ENCODE results near the gene GPR180.

The GPR180 gene

DNA sequence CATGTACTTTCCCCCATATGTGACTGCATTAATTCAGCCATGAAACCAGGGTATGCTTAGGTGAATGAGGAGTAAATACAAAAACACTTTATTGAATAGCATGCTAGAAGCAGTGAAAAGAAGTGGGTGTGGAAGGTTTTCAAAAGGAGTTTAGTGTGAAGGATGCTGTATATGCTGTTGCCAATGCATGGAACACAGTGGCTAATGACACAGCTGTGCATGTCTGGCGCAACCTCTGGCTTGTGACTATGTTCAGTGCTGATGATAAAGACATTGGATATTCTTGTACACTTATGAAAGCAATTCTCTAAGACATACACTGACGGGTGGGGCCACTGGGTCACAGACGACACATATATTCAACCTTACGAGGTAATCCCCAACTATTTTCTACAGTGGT lies 55.5 kb downstream of the GPR180 start:
- DNase-seq = no peak

DNA sequence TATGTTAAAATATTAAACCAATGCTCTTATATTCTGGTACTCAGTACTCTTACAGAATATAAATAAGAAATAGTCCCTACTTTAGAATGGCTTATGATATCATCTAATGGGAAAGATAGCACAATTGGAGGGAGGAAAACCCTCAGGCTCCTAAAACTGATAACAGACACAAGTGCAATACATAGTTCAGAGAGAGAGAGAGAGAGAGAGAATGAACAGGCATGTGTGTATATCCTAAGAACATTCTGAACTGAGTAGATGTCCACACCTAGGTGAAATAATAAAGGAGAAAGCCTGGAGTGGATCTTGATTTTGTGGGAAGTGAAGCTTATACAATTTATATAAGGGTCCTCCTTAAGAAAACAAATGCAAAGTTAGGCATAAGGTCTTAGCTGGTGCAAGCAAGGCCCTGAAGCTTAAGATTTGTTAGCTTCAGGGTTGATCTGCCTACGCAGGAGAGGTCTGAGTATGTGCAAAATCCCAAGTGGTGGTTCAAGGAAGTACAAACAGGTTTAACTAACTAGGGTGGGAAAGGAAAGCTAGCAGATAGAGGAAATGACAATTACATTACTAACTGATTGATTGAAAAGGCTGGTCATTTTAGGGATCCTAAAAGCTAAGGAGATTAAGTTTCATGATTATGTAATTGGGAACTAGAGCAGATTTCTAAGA lies 57.4 kb downstream of the GPR180 start:
- DNase-seq = no peak

DNA sequence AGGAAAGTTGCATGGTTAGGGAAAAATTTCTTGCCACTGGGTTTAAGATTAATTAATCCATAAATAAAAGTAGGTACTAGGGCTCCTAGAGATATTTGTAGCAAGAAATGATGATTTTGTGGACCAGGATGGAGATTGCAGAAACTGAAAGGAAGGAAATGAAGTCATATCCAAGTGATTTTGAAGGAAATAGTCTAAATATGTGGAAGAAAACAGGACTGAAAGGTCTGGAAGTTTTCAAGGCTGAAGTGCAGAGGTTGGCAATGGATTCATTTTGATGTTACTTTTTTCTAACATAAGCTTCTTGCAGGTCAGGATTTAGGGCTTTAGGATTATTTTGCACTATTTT lies 57.9 kb downstream of the GPR180 start:
- DNase-seq = no peak

DNA sequence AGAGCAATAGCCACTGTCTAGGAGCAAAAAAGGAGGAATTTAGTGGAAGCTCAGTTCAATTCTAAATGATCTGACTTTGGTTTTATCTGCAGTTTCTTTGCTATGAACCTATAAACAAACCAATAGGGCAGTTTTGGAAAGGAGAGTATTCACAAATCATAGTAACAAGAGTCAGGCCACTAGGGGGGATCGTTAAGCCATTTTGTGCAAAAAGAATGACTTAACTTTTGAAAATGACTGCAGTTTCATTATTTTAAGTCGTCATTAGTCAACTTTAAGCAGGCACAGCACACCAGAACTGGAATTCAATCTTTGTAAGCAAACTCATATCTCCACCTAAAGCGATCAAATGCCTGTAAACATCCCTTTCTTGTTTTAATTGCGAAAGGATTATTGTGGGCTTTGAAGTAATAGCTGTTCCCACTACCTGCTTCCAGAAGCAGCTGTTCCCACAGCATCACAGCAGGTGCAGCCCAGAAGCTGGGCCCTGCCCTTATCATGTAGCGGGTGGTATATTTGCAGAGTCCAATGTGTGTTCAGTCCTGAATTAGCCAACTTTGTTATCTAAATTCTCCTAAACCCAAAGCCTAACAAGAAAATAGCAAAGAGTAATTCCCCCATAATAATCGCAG lies 59.2 kb downstream of the GPR180 start:
- DNase-seq = peak; percentile 28

DNA sequence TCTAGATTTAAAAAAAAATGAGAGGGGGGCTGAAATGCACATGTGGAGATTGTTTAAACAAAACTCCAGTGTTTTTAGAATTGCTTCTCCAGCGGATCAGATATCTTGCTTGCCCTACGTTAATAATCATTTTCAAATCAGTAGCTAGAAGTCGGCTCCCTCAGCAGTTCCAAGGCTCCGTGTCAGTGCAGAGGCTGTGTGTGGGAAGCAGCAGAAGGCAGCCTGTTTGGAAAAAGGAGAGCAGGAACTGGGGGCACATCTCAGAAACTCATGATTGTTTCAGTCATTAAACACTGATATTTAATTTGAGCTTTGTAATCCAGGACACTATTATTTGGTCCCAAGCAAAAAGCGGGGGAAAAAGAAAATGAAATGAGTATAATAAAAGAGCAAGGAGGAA lies 59.7 kb downstream of the GPR180 start:
- no peak for DNase-seq

DNA sequence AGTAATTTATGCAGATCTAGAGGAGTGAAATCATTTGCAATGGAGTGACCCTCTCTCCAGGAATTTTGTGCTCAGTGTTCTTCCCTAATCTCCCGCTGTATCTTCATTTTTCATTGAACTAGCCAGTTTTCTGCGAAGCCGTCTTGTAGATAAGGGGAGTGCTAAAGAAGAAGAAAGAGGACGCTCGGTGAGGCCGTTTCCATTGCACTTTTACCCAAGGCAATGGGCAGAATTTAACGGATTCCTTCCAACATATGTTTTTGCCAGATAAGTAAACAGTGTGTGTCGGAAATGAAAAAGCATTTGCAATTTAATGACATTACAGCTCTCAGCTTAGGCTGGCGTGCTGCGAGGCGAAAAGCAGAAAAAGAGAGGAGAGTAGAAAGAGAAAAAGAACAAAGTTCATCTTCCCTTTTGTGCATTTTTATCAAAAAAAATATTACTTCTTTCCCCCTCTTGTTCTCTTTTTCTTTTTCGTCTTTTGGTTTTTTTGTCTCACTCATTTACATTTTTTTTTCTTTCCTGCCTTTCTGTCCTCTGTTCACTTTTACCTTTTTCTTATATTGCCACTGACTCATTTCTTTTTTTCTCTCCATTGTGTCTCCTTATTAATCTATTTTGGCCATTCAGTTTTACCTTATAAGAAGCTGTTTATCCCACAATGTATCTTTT lies 60.8 kb downstream of the GPR180 start:
- DNase-seq = no peak

DNA sequence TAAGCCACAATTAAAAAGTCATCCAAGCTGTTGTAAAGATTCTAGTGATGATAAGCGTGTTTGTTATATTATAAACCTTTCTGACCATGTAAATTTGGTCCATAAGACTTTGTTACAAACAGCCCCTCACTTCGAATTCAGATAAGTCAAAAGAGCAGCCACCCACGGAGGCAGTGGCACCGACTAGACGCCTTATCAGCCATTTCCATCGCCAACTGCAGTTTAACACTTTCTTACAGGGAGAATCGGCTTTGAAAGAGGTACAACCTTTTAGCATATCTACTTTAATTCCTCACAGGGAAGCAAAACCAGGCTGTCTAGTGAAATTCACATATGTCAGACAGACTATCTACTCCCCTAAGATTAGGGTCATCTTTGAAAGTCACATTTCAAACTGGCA lies 63.2 kb downstream of the GPR180 start:
- no peak for DNase-seq

DNA sequence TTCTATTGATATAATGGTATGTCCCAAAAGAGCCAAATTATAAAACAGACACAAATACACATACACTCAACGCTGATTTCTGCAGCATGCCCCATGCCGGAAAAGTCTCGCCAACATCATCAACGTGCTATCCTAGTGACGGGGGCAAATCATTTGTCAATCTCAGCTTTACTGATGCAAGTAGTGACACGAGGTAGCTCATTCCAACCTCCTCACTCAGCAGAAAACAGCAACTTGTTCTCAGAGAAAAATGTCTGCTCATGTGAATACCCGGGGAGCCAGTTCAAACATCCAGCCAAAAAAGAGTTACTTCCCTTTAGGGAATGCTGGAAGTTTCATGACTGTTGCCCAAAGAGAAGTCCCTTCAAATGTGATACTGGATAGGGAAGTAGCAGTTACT lies 64.4 kb downstream of the GPR180 start:
- no peak for DNase-seq

DNA sequence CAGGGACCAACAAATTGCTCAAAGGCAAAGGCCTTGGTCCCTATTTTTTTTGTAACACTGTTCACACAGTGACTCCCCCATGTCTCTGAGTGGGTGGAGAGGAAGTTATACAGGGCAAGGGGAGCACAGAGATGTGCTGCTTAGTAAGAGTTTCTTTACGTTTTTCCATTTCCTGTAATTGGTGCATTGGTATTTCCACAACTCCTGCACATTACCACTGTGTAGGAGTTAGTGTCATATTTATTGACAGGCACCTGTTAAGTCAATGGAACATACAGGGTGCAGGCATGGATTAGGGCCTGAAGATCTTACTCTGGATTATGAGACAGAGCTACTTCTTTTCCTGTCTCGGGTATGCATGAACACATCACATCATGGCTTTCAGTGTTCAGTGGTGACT lies 65.5 kb downstream of the GPR180 start:
- DNase-seq = no peak

DNA sequence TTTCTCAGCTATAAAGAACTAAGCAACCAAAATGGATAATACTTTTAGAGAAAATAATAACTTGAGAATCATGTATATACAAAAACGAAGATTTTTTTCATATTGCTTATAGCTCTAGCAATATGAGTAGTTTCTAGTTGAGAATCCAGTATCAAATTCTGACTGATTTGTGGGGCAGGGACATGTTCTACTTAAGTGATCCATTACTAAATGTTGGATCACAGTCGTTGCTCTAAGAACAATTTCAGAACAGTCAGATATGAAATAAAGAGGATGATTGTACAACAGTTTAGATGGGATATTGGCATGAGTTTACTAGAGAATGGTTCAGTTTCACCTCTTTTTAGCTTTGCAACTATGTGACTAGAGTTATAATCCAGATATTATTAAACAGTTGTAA lies 70.7 kb downstream of the GPR180 start:
- DNase-seq = no peak

DNA sequence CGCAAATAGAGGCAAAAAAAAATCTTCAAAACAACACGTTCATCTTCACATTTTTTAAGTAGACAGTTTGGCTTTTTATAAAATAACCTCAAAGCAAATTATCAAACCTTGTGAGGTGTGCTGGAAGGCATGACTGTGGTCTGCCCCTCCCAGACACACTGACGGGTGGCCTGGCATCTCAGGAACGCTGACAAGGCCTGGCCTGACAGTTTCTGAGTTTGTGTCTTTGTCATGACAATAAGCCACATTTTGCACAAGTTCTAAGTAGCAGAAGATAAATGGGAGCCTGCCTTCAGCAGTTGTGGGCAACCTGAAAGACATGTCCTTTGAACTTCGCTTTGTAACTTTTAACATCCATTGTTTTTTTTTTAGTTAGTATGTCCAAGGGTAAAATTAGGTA lies 72.2 kb downstream of the GPR180 start:
- DNase-seq = no peak

DNA sequence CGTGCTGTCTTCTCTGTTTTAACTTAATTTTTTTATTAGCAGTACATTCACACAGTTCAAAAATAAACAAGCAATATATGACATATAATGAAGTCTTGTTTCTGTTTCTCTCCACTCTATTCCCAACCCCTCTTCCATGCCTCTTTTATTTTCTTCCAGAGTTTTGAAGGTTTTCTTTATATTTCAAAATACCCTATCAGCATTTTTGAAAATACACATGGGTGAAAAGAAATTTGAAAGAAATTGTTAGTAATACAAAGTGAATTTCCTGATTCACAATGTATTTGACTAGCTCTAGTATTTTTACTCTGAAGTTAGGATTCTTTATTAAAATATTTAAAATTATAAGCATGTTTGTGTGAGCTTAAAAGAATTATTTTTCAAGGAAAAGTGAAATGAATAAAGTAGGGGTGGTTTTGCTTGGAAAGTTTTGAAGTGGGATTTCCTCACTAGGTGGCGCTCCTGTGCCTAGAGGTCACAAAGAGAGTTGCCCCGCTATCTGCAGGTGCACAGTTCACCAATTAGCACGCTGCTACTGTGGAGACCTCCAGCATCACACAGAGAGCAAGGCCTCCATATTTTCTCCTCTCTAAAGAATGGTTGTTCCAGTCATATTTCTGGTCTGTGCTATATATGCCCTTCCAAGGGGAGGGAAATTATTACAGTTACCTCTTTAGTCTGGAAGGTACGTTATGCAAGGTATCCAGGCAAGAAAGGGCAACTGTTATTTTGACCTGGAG lies 73.1 kb downstream of the GPR180 start:
- DNase-seq = peak; percentile 37

DNA sequence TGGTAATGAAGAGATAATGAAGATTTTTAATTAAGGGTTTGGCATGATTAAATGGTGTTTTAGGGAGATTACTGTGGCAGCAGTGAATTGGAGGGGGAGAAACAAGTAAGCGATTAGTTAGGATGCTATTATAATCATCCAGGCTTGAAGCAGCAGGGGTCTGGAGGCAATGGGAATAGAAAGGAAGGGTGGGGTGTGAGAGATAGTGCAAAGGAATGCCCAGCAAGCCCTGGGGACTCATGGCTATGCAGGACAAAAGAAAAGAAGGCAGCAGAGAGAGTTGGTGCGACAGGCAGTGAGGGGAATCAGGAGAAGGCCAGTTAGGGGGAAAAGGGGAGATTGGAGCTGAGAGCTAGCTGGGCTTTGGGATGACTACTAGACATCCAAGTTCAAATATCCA lies 76.1 kb downstream of the GPR180 start:
- no peak for DNase-seq

DNA sequence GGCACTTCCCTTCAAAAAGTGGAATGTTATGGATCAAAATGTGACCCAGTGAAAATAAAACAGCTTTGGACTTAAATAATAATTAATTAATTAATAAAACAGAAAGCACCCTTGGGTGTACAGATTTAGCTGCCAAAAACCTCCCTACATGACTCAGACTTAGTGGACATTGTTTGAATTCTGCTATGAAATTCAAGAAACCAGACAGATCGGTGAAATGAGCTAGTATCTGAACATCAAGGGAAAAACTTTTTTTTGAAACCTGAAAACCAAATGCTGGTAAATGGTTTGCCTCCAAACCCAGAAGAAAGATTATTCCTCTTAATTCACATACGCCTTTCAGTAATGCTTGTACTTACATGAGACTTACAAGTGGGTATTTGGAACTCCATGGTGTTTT lies 77.2 kb downstream of the GPR180 start:
- no peak for DNase-seq

DNA sequence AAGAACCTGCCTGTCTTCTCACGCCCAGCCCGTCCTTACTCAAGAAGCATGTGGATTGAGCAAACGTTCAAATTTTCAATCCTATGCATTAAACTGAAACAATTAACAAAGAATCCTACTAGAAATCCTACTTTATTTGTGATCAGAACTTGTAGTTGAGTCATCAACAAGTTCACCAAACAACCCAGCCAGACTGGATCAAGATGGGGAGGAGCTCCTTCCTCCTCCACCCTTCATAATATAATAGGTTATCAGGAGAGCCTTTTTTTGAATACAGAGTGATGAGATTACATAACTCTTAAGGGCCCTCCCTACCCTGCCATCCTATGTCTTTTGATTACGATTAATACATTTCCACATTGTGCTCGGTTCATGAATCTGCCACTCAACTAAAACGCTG lies 78.0 kb downstream of the GPR180 start:
- DNase-seq = no peak

DNA sequence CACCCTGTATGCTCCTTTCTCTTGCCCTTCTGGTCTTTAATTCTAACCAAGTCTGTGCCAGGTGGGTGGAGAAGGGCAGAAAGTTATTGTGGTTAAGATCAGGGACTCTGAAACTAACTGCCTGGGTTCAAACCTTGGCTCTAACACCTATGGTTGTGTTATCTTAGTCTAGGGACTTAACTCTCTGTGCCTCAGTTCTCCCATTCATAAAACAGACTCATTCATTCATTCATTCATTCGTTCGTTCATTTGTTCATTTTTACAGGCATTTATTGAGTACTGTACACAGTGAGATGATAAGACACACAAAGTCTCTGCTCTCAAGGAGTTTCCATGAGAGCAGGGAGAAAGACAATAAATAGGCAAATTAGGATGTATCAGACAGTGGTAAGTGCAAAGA lies 80.6 kb downstream of the GPR180 start:
- DNase-seq = no peak

DNA sequence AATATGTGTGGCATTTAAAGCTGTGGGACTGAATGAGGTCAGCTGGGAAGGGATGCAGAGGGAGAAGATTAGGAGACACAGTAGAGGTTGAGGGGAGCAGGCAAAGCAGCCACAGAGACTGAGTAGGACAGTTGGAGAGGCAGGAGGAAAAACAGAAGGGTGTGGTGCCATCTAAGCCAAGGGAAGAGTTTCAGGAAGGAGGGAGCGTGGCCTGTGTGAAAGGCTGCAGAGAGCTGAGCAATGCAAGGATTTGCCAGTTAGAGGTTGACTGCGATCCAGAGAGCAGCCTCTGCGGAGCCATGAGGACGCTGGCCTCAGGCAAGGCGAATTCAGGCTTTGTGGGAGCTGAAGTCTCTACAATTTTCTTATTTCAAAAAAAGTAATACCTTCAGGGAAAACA lies 81.8 kb downstream of the GPR180 start:
- DNase-seq = no peak

All from EL (cell line).